Measurements from ENCODE around the gene DIMT1. TPM values are rescaled to one million over a fixed set of nuclear protein-coding genes. Genes with fewer than 3 reads are reported as not detected.

The DIMT1 gene
- 30.9 and 45.8 TPM in 2 replicates for total RNA-seq

DNA sequence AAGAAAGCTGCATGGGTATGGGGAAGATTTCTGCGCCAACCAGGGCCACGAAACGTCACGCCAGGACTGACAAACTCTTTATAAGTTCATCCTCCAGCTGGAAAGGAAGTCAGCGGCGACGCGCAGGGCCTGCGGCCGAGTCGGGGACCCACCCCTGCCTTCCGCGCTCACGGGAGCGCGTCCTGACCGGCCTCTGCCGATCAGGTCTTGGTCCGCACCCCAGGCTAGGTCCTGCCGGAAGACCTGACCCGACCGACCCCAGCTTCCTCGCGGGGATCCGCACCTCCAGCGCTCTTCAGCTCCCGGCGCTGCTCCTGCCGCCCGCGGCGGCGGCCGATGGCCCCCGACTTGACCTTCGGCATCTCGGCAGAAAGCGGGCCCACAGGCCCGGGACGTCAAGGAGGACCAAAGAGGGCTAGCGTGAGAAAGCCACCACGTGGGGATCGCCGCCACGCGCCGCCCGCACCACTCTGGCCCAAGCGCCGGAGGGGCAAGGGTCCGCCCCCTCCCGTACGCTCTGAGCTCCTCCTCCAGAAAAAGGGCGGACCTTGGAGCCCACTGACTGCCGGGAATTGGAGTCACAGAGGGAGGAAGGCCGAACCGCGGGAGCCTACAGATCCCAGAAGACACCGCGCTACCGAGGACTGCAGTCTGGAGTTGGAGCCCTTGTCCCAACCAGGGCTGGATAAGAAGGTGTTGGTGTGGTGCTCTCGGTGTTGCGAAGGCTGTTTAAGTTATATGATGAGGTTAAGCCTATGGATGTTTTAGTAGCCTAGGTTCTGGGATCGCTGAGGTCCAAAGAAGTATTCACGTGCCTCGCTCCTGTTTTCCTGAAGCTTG lies at the start of gene DIMT1:
TSS of gene DIMT1 (minus strand) at position 495 of the 840 bp plus-strand sequence. CDS start at position 362, 133 bp downstream.
- peak; percentile 94 for DNase-seq (ENCODE audit: low read depth)

DNA sequence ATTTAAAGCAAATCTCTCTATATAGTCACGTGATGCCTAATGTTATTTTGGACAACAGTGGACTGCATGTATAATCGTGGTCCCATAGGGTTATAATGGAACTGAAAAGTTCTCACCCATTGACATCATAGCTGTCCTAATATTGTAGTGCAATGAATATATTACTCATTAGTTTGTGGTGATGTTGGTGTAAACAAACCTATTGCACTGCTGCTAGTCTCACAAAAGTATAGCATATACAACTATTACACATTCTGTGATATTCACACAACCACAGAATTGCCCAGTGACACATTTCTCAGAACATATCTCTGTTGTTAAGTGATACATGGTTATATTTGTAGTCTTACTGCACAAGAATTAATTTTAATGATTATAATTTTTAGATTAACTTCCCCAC lies 46.6 kb upstream of the DIMT1 start:
- no peak for DNase-seq (ENCODE audit: low read depth)

DNA sequence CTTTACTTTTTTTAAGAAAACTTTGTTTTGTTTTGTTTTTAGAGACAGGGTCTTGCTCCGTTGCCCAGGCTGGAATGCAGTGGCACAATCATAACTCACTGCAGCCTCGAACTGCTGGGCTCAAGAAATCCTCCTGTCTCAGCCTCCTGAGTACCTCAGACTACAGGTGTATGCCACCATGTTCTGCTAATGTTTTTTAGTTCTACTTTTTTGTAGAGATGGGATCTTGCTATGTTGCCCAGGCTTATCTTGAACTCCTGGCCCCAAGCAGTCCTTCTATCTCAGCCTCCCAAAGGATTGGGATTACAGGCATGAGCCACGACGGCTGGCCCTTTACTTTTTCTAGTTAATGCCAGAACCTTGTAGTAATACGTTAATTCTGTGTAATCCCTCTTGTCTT lies 44.8 kb upstream of the DIMT1 start:
- no peak for DNase-seq (ENCODE audit: low read depth)

DNA sequence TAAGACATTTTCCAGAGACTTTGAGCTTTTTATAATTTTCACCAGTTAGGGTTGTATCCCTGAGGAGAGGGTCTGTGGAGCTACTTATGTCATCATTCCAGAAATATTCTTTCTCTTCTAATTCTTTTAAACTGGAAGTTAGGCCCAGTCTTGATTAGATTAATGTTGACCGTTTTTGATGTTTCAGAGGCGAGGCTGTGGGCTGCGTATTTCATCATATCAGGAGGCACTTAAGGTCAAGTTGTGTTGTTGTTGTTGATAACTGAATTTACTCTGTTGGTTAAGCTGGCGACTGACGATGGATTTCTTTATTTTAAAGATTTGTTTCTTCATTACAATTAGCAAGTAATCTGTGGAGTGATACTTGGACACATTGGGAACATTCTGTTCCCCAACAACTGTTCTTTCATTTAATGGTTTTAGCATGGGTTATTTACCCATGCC lies 28.9 kb upstream of the DIMT1 start:
- no peak for DNase-seq (ENCODE audit: low read depth)

DNA sequence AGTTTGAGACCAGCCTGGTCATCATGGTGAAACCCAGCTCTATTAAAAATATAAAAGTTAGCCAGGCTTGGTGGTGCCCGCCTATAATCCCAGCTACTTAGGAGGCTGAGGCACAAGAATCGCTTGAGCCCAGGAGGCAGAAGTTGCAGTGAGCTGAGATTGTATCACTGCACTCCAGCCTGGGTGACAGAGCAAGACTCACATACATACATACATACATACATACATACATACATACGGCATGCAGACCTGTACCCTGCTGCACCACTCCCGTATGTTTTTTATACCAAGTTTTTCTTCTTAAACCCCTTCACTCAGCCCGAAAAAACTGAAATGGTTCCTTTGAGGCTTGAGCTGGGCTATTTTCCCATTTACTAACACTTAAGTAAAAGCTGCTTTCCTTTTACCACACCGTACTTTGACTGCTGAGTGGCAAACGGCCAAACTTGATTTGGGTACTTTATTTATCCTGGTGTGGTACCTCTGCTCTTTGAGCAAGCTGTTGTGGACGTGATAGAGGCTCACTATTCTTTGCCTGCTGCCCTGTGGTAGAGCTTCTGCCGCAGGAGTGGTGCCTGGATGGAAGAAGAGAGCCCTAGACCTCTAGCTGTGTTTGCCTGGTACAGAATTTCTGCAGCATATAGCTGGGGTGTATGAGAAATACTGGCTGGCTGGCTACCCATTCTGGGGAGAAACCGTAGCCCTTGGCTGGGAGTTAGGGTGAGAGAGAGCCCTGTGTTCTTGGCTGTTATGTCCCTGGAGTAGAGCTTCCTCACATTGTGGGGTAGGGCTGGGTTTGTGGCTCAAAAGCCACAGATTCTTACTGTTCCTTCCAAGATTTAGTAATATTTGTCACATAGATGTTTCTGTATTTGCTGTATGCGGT lies 28.3 kb upstream of the DIMT1 start:
- no peak for DNase-seq (ENCODE audit: low read depth)

DNA sequence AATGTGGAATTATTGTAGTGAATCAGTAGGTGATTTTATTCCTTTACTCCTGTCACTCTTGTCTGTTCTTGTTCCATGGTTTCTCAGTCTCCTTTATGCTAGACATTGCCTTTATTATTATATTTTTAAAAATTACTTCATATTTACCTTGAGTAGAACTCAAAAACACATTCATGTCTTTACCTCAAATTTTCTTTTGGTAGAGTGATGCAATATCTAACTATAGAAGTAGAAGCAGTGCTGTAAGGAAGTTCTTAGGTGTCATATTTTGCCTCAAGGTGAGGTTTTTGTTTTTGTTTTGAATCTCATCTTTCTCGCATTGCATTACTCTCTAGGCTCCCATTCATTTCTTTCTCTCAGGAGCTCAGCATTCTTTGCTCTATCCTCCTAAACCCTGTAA lies 21.1 kb upstream of the DIMT1 start:
- DNase-seq (ENCODE audit: low read depth) = no peak

DNA sequence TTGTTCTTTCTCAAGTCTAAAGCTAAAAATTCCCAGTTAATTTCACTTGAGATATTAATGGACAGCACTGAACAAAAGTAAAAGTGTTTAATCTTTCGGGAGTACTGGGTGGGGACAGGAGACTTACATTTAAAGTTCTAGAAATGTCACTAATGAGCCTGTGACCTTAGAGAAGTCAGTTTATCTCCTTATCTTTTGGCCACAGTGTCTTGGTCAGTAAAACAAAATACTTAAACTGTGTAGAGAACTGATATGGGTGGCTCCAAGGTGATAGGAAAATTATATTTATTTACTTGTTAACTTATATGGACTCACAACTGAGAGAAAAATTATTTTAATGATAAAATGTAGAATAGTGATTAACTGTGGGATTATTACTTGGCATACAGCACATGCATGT lies 17.7 kb upstream of the DIMT1 start:
- DNase-seq (ENCODE audit: low read depth) = no peak

DNA sequence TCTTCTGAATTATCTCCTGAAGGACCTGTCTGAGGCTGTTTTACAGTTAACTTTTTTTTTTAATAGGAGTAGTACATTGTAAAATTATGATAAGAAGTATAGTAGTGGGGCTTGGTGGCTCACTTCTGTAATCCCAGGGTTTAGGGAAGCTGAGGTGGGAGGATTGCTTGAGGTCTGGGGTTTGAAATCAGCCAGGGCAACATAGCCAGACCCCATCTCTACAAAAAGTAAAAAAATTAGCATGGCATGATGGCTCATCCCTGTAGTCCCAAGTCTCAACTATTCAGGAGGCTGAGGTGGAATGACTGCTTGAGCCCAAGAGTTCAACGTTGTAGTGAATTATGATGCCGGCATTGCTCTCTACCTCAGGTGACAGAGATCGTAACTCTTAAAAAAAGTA lies 15.9 kb upstream of the DIMT1 start:
- DNase-seq (ENCODE audit: low read depth) = no peak

DNA sequence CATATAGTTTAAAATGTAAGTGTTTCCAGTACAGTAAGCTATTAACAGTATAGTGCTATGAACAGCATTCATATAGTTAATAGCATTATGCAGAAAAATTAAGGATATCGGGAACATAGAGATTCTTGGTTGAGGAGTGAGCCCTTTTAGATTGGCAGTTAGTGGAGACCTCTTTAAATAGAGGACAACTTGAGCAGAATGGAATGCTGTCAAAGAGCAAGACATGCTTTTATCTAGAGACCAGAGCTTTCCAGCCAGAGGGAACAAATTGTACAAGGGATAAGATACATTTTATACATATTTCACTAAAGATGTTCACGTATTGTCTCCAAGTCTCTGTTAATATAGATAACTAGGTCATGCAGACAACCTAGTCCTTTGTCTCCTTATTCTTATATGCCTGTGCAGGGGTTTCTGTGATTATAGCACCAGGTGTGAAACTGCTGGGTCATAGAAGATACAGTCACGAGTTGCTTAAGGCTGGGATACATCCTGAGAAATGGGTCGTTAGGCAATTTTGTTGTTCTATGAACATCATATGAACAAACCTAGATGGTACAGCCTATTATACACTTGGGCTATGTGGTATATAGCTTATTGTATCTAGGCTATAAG lies 14.9 kb upstream of the DIMT1 start:
- DNase-seq (ENCODE audit: low read depth) = no peak

DNA sequence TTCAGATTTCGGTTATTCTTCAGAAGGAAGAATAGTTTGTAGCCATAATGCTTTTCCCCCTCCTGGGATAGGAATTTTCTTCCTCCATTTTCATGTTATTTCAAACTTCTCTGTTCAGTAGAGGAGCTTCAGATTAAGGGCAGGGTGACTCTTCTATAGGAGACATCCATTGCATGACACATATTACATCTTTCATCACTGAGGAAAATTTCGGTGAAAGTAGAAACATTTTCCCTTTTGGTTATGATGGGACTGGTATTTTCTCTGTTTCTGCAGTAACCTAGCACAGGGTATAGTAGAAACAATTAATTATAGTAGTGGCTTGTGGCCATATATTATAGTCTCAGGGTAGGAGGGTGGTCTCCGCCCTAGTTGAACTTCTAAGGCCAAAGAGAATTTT lies 10.0 kb upstream of the DIMT1 start:
- DNase-seq (ENCODE audit: low read depth) = no peak

DNA sequence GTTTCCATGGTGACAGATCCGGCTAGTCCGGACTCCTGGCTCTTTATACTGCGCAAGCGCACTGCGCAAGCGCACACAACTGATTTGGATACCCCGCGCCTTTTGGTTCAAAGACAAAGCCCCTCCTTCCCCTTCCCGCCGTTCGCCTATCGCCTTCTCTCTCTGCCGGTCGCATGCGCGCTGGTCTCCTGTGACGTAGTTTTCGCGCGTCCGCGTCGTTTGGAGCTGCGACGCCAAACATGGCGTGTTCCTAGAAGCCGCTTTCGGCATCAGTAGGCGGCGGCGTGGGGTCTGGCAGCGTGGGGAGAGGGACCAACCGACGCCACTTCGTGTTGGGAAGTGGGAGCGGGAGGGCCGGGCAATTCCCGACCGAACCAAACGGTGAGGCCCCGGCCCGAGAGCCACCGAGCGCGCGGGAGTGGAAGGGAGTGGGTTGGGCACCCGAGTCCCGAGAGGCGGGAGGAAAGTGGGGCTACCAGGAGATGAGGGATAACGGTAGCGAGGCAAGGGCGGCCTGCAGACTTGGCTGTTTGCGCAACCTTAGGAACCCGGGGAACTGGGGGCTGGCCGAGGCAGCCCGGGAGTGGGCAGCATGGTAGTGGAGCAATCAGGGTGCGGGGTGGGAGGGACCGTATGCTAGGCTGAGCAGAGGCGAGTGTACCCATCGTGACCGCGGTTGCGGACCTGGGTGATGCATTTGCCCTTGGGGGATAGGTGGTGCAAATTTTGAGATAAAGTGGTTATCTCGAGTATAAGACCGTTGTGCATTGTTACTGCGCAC lies 9.0 kb upstream of the DIMT1 start, which contains the start of gene IPO11:
TSS of gene IPO11 (plus strand) at position 215 of the 781 bp plus-strand sequence. CDS start 24,517 bp downstream, outside the sequence.
- DNase-seq (ENCODE audit: low read depth) = peak; percentile 97

DNA sequence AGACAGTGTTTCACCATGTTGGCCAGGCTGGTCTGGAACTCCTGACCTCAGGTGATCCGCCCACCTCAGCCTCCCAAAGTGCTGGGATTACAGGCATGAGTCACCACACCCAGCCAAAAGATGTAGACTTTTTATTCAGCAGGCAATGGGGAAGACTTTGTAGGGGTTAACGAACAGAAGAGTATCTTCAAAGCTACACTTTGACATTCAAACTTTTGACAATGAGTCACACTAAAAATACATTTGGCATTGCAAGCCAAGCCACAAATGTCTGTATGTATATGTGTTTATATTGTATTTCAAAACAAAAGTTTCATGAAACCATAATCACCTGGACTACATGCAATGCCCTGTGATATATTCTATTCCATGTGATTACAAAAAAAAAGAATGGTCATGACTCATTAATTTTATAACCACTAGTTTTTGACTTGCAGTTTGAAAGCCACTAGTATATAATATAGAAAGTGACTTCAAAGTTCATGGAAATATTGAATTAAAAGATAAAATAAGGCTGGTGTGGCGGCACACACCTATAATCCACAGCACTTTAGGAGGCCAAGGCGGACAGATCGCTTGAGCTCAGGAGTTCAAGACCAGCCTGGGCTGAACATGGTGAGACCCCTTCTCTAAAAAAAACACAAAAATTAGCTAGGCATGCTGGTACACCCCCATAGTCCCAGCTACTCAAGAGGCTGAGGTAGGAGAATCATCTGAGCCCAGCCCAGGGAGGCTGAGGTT lies 8.3 kb downstream of the DIMT1 start:
- DNase-seq (ENCODE audit: low read depth) = peak; percentile 22

DNA sequence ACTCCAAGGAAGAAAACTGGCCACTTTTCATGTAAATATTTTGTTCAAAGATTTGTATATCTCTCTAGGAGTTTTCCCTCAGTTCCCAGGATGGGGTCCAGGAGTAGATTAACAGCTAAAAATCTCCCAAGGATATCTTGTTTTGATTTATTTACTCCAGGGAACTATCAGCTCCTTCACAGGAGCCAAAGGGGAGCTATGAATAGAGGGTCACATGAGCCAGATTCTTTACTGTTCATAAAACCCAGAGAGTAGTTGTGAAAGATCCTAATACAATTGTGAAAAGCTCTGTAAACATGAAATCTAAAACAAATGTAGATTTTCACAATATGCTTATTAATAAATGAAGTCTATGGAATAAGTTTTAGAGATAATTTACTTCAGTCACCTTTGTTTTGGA lies 16.9 kb downstream of the DIMT1 start:
- no peak for DNase-seq (ENCODE audit: low read depth)

DNA sequence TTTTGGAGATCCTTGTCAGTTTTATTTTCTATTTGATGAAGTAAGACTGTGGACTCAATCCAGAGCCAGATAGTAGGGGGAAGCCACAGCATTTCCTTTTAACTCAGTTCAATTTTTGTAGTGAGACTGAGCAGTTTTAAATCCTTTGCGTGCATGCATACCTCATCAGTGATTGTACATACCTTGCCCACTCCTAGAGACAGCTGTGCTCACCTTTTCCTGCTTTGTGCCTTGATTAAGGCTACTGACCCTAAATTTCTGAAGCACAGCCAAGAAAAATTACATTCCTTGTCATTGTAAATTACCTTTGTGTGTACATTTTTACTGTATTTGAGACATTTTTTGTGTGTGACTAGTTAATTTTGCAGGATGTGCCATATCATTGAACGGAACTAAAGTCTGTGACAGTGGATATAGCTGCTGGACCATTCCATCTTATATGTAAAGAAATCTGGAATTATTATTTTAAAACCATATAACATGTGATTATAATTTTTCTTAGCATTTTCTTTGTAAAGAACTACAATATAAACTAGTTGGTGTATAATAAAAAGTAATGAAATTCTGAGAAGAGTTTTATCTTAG lies 17.8 kb downstream of the DIMT1 start:
- peak; percentile 30 for DNase-seq (ENCODE audit: low read depth)

DNA sequence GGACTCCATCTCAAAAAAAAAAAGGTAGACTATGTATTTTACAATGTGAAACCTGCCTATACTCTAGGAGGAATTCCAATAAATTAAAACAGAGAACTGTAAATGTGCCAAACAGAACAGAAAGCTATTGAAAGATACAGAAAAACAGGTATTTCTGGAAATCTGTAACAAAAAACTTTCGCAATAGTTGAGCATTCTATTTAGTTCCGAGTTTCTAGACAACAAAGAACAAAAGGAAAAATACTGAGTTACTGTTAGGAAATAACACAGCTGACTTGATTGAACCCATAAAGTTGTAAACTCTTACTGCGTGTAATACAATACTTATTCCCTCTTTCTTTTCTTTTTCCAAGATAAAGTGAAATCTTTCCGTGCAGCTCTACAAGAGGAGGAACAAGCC lies 18.6 kb downstream of the DIMT1 start:
- DNase-seq (ENCODE audit: low read depth) = peak; percentile 68

DNA sequence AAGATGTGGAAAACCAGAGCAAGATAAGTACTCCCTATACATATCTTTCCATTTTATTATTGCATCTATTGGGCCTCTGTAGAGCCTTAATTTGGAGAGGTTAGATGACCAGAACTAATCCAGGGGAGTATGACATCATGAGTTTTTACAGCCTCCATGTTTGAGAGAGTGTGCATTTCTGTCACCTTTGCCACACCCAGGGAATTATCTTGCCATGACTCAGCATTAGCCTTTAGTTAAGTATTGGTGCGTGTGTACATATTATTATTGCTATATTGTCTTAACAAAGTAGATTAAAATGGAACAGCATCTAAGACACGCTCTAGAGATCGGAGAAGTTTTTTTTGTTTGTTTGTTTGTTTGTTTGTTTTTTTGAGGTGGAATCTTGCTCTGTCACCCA lies 27.6 kb downstream of the DIMT1 start:
- DNase-seq (ENCODE audit: low read depth) = peak; percentile 39

DNA sequence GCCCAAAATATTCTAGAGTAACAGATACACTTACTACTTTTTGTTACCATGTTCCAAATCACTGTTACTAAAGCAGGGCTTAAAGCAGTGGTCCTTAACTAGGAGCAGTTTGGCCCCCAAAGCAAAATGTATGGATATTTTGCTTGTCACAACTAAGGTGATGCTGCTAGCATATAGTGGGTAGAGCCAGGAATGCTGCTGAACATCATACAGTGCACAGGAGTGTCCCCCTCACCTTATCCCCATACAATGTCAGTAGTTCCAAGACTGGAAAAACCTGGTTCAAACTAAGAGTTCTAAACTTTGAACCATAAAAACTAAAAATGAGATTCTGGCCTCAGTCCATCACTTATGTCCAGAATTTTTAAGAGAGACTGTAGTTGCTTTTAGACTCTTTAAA lies 28.1 kb downstream of the DIMT1 start:
- no peak for DNase-seq (ENCODE audit: low read depth)

DNA sequence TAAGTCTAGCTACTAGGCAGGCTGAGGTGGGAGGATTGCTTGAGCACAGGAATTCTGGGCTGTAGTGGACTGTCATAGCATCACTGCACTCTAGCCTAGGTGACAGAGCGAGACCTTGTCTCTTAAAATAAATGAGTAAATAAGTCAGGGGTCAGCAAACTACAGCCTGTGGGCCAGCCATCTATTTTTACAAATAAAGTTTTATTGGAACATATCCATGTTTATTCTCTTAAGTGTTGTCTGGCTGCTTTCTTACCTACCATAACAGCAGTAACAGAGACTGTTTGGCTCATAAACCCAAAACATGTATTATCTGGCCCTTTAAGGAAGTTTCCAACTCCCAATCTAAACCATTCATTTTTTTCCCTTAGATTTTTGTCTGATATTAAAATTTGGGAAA lies 29.6 kb downstream of the DIMT1 start:
- no peak for DNase-seq (ENCODE audit: low read depth)

DNA sequence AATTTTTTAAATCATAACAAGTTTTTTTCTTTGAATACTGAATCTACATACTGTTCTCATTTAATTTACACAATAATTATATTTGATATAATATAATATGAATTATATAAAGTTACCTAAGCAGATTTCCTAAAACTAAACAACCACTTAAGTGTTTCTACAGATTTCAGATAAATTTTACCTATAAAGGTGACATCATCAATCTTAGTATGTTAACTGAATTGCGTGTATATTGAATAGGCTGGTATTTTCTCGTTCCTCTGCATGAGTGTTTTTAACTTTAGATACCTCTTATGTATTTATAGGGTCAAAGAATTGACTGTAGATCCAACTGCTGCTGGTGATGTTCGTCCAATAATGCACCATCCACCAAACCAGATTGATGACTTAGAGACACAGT lies 30.3 kb downstream of the DIMT1 start:
- DNase-seq (ENCODE audit: low read depth) = no peak

DNA sequence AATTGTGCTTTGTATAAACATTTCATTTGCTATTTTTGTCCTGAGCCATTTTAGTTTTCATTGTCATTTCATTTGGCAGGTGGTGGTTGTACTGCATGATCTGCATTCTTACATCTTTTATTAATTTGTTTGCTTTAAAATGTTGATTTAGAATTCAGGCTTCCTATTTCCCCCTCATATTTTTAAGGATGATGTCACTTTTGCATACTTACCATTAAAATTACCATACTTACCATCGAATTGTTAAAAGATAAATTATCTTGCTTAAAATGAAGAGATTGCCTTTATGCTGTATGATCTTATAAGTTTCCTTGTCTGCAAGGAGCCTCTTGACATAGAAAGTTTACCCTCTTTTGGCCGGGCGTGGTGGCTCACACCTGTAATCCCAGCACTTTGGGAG lies 31.1 kb downstream of the DIMT1 start:
- no peak for DNase-seq (ENCODE audit: low read depth)
